IPS DF 4.7 (cell line): ENCODE measurements around the gene CUL3.

Source experiments
- DNase-seq: peaks from one replicate; pipeline ENCODE4 v3.0.0-alpha.2; 2013; ENCODE audit warnings: low spot score; ENCODE audit errors: extremely low read depth

Gene CUL3

DNA sequence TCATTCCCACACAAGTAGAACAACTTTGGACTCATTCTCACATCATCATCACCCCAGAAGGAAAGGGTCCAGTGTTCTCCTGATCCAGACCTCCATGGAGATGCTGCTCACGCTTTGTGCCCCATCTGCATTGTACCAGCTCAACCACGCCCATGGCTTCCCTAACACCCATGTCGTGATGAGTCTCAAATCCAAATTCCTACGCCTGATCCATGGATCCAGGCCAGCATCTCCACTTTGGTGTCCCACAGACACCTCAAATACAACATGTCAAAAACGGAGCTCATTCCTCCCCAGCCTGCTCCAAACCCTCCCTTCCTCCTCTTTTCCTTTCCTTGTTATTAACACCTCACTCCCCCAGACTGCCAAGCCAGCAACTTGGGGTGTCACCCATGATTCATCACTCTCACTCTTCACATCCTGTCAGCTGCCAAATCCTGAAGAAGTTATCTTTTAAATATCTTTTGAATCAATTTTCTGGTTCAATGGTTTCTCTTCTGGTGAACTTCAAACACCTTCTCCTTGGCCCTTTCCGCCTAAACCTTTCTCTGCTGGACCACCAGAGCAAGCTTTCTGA lies 153.1 kb downstream of the CUL3 start:
- DNase-seq = no peak

DNA sequence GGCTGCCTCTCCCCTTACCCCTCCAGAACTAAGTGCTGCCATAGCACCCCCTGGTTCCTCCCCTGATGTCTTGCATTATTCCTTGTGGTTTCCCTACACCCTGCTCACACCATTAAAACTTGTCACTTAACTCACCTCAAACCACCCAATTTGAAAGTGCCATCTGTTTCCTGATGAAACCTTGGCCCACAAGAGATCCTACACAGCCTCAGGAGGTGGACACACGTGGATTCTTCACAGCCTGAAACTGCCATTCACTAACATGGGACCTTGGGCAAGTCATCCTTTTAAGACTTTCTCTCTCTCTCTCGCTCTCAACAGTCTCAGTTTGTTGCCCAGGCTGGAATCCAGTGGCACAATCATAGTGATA lies 155.7 kb downstream of the CUL3 start:
- DNase-seq = no peak

DNA sequence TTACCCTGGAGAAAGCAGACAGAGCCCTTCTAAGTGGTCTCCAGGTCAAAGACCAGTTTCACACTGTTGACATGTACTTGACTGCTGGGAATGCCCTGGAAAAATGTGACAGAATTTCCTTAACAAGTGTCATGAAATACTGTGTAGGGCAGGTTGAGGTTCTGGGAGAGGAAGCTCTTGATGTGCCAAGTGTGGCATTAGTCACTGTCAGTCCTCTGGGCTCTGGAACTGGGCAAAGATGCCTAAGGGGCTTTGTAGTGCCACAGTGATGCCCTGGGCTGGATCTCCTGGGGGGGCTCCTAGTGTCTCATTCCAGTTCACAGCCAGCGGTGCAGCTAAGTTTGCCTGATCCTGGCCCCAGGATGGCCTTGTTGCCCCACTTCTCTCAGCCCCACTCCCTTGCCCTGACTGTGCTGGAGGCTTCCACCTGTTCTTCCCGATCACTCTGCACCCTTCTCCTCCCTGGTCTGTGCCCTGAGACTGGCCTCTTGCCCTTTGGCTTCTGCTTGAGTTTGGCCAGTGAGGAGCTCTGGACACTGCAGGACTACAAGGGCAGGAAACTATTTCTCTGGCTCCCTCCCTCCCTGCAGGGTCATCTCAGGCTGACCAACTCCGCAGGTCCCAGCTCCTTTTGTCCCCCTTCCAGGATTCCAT lies 156.2 kb downstream of the CUL3 start:
- DNase-seq = no peak

DNA sequence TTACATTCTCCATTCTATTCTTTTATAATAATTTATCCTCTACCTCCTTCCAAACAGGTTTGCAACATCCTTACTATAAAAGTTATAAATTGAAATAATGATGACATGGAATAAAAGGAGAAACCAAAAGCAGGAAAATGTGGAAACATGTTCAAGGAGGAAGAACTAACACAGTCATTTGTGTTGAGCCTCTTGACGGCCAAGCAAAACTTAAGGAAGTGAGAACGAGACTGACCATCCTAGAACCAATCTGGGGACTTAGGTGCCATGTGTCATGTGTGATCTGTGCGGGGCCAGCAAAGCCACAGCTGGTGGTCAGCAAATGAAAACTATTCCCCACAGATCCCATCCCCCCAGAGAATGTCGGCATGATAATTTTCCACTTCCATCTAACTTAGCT lies 157.7 kb downstream of the CUL3 start:
- no peak for DNase-seq

DNA sequence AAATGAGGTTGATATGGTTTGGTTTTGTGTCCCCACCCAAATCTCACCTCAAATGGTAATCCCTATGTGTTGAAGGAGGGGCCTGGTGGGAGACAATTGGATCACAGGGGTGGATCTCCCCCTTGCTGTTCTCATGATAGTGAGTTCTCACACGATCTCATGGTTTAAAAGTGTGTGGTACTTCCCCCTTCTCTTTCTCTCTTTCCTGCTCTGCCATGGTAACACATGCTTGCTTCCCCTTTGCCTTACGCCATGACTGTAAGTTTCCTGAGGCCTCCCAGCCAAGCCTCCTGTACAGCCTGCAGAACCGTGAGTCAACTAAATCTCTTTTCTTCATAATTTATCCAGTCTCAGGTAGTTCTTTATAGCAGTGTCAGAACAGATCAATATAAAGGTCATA lies 158.5 kb downstream of the CUL3 start:
- DNase-seq = no peak

DNA sequence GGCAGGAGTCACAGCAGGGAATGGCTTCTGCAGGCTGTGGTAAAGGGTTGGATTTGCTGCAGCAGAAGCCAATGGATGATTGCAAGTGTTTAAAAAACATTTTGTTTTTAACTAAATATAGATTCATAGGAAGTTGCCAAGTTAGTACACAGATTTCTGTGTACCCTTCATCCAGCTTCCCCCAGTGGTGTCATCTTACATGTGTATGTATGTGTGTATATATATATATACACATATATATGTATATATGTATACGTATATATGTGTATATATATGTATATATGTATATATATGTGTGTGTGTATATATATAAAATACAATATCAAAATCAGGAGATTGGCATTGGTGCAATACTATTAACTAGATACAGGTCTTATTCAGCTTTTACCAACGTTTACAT lies 164.1 kb downstream of the CUL3 start:
- no peak for DNase-seq
